Measurements from ENCODE around the gene CEL. TPM values are rescaled to one million over a fixed set of nuclear protein-coding genes. Genes with fewer than 3 reads are reported as not detected.
"Not testable (repeated sequence)": the region's sequence is repeated elsewhere in the genome, so short reads cannot be mapped to it uniquely, and the experiment has no call there.

CEL gene
- total RNA-seq, 1 experiment from 2014 or later = 6.9 TPM

GRCh38 chr9:133071484-133072150 is 9.8 kb downstream of the CEL start:
- H3K4me2 ChIP-seq (ENCODE audit: low read length) = no peak overlapping the region
- no peak overlapping the region for H3K9ac ChIP-seq (ENCODE audit: low read length)
- intact Hi-C loops (cut with micrococcal nuclease) = no loop called here
- no peaks in the 10 kb centered on the region for H3K4me1 ChIP-seq (ENCODE audit: control insufficient read depth in 1 of 2, insufficient read depth in 2 of 2, low read length in 2 of 2)
- ChIA-PET CTCF (no interaction called here), RAD21 (ENCODE audit: low non-redundant PET in 1 of 2, low total read pairs in 2 of 2, uncharacterized antibody in 2 of 2, unreplicated experiment in 2 of 2) (no interaction called here), POLR2A (no interaction called here)
- no peak overlapping the region for H2AFZ ChIP-seq (ENCODE audit: low read depth, low read length, poor library complexity, severe bottlenecking)
- H3K36me3 ChIP-seq (ENCODE audit: control insufficient read depth in 1 of 2, insufficient read depth in 2 of 2, low read length in 2 of 2) = no peaks in the 10 kb centered on the region
- H3K4me3 ChIP-seq (replicated peaks in 1 of 2; ENCODE audit: low read depth in 1 of 2, low read length in 2 of 2) = no peak overlapping the region
- H3K79me2 ChIP-seq (ENCODE audit: insufficient read depth, low read length) = no peaks in the 10 kb centered on the region
- H3K27me3 ChIP-seq (ENCODE audit: insufficient read depth, low read length) = no peaks in the 10 kb centered on the region
- H4K20me1 ChIP-seq (ENCODE audit: insufficient read depth) = no peaks in the 10 kb centered on the region
- H3K9me2 ChIP-seq (ENCODE audit: insufficient read depth) = no peaks in the 10 kb centered on the region
- H3K27ac ChIP-seq (ENCODE audit: low read depth, low read length) = no peak overlapping the region
- TF ChIP-seq YY1 (IDR thresholded peaks at IDR 0.05; ENCODE audit: extremely low read depth, insufficient replicate concordance, low read depth, low read length) (no peak), EZH2 (IDR thresholded peaks at IDR 0.05) (no peak), EZH2phosphoT487 (IDR thresholded peaks at IDR 0.05; ENCODE audit: borderline replicate concordance) (no peak), POLR2AphosphoS5 (IDR thresholded peaks at IDR 0.05; ENCODE audit: low read depth, low read length) (no peak), MAX (IDR thresholded peaks at IDR 0.05) (no peak), REST (IDR thresholded peaks at IDR 0.05; ENCODE audit: low read depth) (no peak), CBX3 (IDR thresholded peaks at IDR 0.05; ENCODE audit: low read depth) (no peak), CTCF (IDR thresholded peaks at IDR 0.05 in 2 of 3, conservative IDR thresholded peaks at IDR 0.05 in 1 of 3; ENCODE audit: borderline replicate concordance in 1 of 3, insufficient read depth in 1 of 3, low read depth in 2 of 3, low read length in 2 of 3) (no peak), TCF7L2 (IDR thresholded peaks at IDR 0.05; ENCODE audit: borderline replicate concordance, extremely low read depth, insufficient read depth, insufficient read length) (no peak), SP1 (IDR thresholded peaks at IDR 0.05; ENCODE audit: low read depth) (no peak)
- ATAC-seq (no peak), DNase-seq (ENCODE audit: low read depth, low spot score) (no peak)
- H3K9me3 ChIP-seq (ENCODE audit: control insufficient read depth in 1 of 2, insufficient read depth in 1 of 2, low read depth in 1 of 2, low read length in 2 of 2) = no peaks in the 10 kb centered on the region
- no TSS peak for BruUV-seq (replicated peaks)

- H3K4me2 ChIP-seq (ENCODE audit: low read length); BruUV-seq (replicated peaks); ATAC-seq; H3K9me3 ChIP-seq (ENCODE audit: control insufficient read depth in 1 of 2, insufficient read depth in 1 of 2, low read depth in 1 of 2, low read length in 2 of 2); H3K79me2 ChIP-seq (ENCODE audit: insufficient read depth, low read length); H2AFZ ChIP-seq (ENCODE audit: low read depth, low read length, poor library complexity, severe bottlenecking); DNase-seq (ENCODE audit: low read depth, low spot score); RAD21 ChIA-PET (ENCODE audit: low non-redundant PET in 1 of 2, low total read pairs in 2 of 2, uncharacterized antibody in 2 of 2, unreplicated experiment in 2 of 2); intact Hi-C loops (cut with micrococcal nuclease); H4K20me1 ChIP-seq (ENCODE audit: insufficient read depth); H3K36me3 ChIP-seq (ENCODE audit: control insufficient read depth in 1 of 2, insufficient read depth in 2 of 2, low read length in 2 of 2); CTCF ChIA-PET; H3K4me1 ChIP-seq (ENCODE audit: control insufficient read depth in 1 of 2, insufficient read depth in 2 of 2, low read length in 2 of 2); POLR2A ChIA-PET; H3K27ac ChIP-seq (ENCODE audit: low read depth, low read length); H3K9ac ChIP-seq (ENCODE audit: low read length); H3K4me3 ChIP-seq (replicated peaks in 1 of 2; ENCODE audit: low read depth in 1 of 2, low read length in 2 of 2); H3K9me2 ChIP-seq (ENCODE audit: insufficient read depth); H3K27me3 ChIP-seq (ENCODE audit: insufficient read depth, low read length): not testable (repeated sequence)
Measured at GRCh38 chr9:133072210-133072609, 10.4 kb downstream of the CEL start.
